Activated naive CD8-positive, alpha-beta T cell (primary cell): ENCODE results near the gene SCRN2.

Experiments used
- H3K27ac Mint-ChIP-seq: one replicate; pipeline ENCODE4 v1.8.0; 2021; ENCODE audit warnings: mixed read lengths
- H3K27me3 Mint-ChIP-seq: one replicate; pipeline ENCODE4 v1.8.0; 2021; ENCODE audit warnings: mixed read lengths
- H3K36me3 Mint-ChIP-seq: one replicate; pipeline ENCODE4 v1.8.0; 2021; ENCODE audit warnings: mixed read lengths
- H3K4me1 Mint-ChIP-seq: one replicate; pipeline ENCODE4 v1.8.0; 2021; ENCODE audit warnings: low read depth, mixed read lengths
- H3K4me3 Mint-ChIP-seq: one replicate; pipeline ENCODE4 v1.8.0; 2021; ENCODE audit warnings: mild to moderate bottlenecking, mixed read lengths
- H3K9me3 Mint-ChIP-seq: one replicate; pipeline ENCODE4 v1.8.0; 2021; ENCODE audit warnings: low read depth, mixed read lengths

The SCRN2 gene

DNA sequence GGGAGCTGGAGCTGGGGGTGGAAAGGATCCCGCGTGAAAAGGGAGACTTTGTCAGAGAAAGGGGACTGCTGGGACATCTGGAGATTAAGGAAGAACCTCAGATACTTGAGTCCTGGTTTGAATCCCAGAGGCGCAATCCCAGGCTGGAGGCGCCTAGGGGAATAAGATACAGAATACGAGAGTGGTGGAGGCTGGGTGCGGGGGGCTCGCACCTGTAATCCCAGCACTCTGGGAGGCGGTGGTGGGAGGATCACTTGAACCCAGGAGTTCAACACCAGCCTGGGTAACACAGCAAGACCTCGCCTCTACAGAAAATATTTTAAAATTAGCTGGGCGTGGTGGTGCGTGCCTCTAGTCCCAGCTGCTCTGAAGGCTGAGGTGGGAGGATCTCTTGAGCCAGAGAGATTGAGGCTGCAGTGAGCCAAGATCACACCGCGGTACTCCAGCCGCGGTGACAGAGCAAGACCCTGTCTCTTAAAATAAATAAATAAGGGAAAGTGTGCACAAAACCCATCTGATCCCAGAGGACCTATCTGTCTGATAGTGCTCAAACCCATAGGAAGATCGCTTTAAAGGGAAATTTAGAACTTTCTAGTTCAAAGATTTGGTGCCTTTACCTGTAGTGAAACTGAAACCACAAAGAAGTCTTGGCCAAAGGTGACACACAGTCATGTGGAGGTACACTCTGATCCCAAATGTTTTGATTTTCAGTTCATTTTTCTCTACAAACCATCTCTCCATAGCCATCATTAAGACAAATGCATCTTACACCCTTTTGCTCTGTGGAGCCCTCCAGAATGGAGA is 617 bp upstream of the SCRN2 start:
- Mint-ChIP-seq H3K27me3 (peaks cover 10% of the 10 kb centered on the region), H3K36me3 (no peaks in the 10 kb centered on the region), H3K27ac (peak overlapping the region; percentile 70), H3K4me3 (peak overlapping the region; percentile 94), H3K9me3 (no peaks in the 10 kb centered on the region), H3K4me1 (peaks cover 25% of the 10 kb centered on the region)

DNA sequence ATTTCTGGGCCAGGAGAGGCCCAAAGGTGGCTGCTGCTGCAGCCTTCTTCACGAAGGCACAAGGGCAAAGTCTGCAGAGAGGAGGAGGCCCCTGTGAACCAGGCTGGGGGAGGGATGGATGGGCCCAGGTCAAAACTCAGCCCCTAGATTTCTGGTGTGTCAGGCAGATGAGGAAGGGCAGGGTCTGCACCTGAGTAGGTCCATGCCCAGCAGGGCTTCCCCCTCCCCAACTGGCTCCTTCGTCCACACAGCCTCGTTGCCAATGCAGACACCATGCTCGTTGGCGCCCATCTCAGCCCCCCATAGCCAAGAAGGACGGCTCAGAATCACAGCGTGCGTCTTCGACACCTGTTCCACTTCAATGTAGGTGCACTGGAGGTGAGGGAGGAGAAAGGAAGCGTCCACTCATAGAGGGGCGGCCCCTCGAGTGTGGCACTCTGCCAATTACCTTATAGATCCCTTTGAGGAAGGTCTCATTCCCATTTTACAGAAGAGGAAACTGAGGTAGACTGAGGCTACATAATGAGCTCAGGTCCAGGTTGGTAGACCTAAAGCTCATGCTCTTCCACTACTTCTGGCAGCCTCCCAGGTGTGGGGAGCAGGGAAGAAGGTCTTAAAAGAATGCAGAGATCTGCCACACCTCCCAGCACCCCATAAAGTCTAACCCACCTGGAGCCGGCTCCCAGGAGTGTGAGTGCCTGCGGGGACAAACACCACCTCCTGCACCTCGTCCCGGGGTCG is 902 bp downstream of the SCRN2 start:
- H3K27me3 Mint-ChIP-seq, result peaks cover under 1% of the 10 kb centered on the region

DNA sequence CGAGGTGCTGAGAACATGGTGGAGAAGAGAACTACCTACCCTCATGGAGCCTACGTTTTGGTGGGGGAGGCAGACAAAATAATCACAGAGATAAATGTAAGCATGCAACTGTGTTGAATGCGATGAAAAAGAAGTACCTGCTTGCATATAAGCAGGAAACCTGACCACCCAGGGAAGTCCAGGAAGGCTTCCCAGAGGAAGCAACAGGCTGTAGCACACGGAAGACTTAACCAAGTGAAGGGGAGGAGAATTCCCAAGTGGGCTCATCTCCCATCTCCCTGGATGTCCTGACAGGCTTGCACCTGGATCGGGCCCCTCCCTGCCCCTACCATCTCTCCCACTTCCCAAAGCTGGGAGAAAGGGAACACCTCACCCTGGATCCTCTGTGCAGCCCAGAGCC is 2.0 kb downstream of the SCRN2 start:
- Mint-ChIP-seq H3K9me3 (no peaks in the 10 kb centered on the region), H3K36me3 (no peaks in the 10 kb centered on the region), H3K4me3 (peak overlapping the region; percentile 20), H3K4me1 (peaks cover 42% of the 10 kb centered on the region), H3K27ac (no peak overlapping the region), H3K27me3 (no peaks in the 10 kb centered on the region)

More for the DNA sequence above, 902 bp downstream of the SCRN2 start:
- no peaks in the 10 kb centered on the region for H3K9me3 Mint-ChIP-seq
- peaks cover 31% of the 10 kb centered on the region for H3K4me1 Mint-ChIP-seq
- H3K4me3 Mint-ChIP-seq, result peak overlapping the region; percentile 94
- no peaks in the 10 kb centered on the region for H3K36me3 Mint-ChIP-seq
- H3K27ac Mint-ChIP-seq, result peak overlapping the region; percentile 70

DNA sequence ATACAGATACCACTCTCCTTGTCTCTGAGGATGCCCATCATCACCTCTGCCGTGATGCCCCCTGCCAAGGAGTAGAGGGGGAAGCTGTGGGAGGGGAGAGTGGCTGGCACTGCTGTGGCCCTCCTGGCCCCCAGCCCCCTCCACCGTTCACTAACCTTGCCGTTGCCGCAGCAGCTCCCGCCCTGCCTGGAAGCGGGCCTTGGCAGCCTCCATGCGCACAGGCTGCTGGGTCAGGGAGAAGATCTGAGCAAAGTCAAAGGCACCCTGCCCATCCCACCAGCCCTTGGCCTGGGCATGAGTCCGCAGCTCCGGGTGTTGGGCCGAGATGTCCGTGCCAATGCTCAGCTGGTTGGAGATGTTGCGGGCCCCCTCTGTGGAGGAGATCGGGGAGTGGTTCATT is 2.4 kb downstream of the SCRN2 start:
- peak overlapping the region; percentile 20 for H3K4me3 Mint-ChIP-seq
- H3K27me3 Mint-ChIP-seq, result no peaks in the 10 kb centered on the region
- no peaks in the 10 kb centered on the region for H3K36me3 Mint-ChIP-seq
- no peak overlapping the region for H3K27ac Mint-ChIP-seq
- peaks cover 46% of the 10 kb centered on the region for H3K4me1 Mint-ChIP-seq
- H3K9me3 Mint-ChIP-seq, result no peaks in the 10 kb centered on the region

GRCh38 chr17:47837401-47838039 is 3.6 kb downstream of the SCRN2 start:
- Mint-ChIP-seq H3K4me3 (no peak overlapping the region), H3K4me1 (peaks cover 42% of the 10 kb centered on the region), H3K27me3 (no peaks in the 10 kb centered on the region), H3K36me3 (no peaks in the 10 kb centered on the region), H3K9me3 (no peaks in the 10 kb centered on the region), H3K27ac (no peak overlapping the region)

GRCh38 chr17:47836601-47837000 is 4.5 kb downstream of the SCRN2 start:
- no peaks in the 10 kb centered on the region for H3K27me3 Mint-ChIP-seq
- no peak overlapping the region for H3K27ac Mint-ChIP-seq
- H3K36me3 Mint-ChIP-seq, result no peaks in the 10 kb centered on the region
- no peaks in the 10 kb centered on the region for H3K9me3 Mint-ChIP-seq
- H3K4me1 Mint-ChIP-seq, result peaks cover 41% of the 10 kb centered on the region
- no peak overlapping the region for H3K4me3 Mint-ChIP-seq

DNA sequence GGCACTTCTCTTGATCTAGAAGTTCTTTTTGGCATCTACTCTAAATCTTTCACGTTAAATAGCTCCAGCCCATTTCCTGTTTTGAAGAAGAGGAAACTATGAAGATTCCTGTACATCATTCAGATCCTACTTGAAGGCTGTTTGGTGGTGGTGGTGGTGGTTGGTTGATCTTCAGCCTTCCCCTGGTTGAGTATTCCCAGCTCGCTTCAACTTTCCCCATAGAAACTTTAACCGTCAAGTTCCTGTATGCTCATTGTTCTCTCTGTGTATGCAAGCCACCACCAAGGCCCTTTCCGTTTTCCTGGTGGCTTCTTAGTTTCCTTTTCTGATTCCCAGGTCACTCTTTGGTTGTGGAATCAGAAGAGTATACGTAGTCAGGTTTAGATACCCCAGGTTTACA is 6.3 kb downstream of the SCRN2 start:
- peaks cover 44% of the 10 kb centered on the region for H3K4me1 Mint-ChIP-seq
- H3K4me3 Mint-ChIP-seq, result no peak overlapping the region
- no peaks in the 10 kb centered on the region for H3K36me3 Mint-ChIP-seq
- H3K27ac Mint-ChIP-seq, result peak overlapping the region; percentile 72
- no peaks in the 10 kb centered on the region for H3K9me3 Mint-ChIP-seq
- no peaks in the 10 kb centered on the region for H3K27me3 Mint-ChIP-seq

- Mint-ChIP-seq H3K9me3 (no peaks in the 10 kb centered on the region), H3K36me3 (no peaks in the 10 kb centered on the region), H3K4me3 (peak overlapping the region; percentile 99), H3K4me1 (peaks cover 48% of the 10 kb centered on the region), H3K27ac (peak overlapping the region; percentile 97), H3K27me3 (no peaks in the 10 kb centered on the region)
Measured at GRCh38 chr17:47831934-47832327, 9.1 kb downstream of the SCRN2 start.

DNA sequence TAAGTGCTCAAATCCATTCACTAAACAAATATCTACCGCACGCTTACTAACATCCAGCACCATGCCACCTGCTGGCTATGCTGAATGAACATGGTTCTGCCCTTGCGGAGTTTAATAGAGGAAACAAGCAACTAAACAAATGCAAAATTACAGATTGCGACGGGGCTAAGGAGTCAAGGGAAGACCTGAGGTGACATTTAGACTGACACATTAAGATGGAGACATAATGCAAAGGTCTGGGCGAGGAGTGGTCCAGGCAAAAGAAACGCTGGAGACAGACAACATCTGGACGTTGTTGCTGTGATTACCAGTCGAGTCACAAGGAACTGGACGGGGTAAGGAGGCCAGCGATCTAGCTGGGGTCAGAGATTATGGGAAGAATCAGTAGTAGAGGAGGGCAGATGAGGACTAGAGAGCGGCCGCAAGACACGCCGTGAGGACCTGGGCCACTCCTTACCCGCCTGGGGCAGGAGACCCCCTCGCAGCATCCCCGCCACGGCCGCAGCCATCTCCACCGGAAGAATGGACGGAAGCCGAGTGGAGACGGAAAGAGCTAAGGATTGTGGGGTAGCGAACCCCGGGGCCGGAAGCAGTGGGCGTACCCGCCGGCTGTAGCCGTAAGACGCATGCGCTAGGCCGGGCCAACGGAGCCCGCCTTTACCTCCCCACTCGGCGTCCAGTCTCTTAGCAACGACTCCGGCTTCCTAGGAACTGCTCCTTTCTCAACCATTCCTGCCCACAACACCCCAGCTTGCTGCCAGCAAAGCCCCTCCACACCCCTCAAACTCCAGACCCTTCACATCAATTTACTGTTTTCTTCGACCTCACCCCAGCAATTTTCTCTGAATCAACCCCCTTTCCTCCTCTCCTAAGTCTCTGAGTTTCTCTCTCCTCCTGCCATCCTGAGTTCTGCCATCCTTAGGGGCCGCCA is 9.8 kb downstream of the SCRN2 start, which contains the start of the genes LRRC46 and MRPL10:
Gene LRRC46, plus strand, starts transcription at position 668 of the 931 bp plus-strand sequence. CDS start 320 bp downstream, outside the sequence.
Gene MRPL10, minus strand, starts transcription at position 539 of the 931 bp plus-strand sequence. Its CDS starts 30 bp downstream, at position 509.
- H3K27me3 Mint-ChIP-seq, result no peaks in the 10 kb centered on the region

GRCh38 chr17:47830396-47831002 is 10.6 kb downstream of the SCRN2 start:
- H3K27ac Mint-ChIP-seq, result peak overlapping the region; percentile 97
- H3K9me3 Mint-ChIP-seq, result no peaks in the 10 kb centered on the region
- peak overlapping the region; percentile 99 for H3K4me3 Mint-ChIP-seq
- H3K4me1 Mint-ChIP-seq, result peaks cover 44% of the 10 kb centered on the region
- no peaks in the 10 kb centered on the region for H3K27me3 Mint-ChIP-seq
- peaks cover under 1% of the 10 kb centered on the region for H3K36me3 Mint-ChIP-seq

More for the DNA sequence above, 9.8 kb downstream of the SCRN2 start, which contains the start of the genes LRRC46 and MRPL10:
- Mint-ChIP-seq H3K9me3 (no peaks in the 10 kb centered on the region), H3K4me1 (peaks cover 48% of the 10 kb centered on the region), H3K36me3 (no peaks in the 10 kb centered on the region), H3K4me3 (peak within 1 kb of the TSS; percentile 99), H3K27ac (peak within 1 kb of the TSS; percentile 97)

- peak overlapping the region; percentile 99 for H3K4me3 Mint-ChIP-seq
- H3K4me1 Mint-ChIP-seq, result peaks cover 38% of the 10 kb centered on the region
- no peaks in the 10 kb centered on the region for H3K27me3 Mint-ChIP-seq
Measured at GRCh38 chr17:47829870-47830269, 11.2 kb downstream of the SCRN2 start.

DNA sequence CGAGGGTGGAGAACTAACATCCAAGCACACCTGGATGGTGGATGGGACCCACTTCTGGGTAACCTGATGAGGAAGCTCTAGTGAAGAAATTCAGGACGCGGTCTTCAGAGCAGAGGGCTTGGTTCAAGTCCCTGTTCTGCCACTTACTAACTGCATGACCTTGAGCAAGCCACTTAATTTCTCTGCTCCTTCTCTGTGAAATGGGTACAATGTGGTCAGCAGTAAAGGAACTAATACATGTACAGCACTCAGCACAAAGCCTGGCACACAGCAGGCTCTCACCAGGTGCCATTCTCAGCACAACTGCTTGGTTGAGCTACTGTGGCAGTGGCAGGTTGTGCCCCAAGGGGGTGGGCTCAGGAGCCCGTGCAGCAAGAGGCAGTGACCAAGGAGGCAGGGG is 17.6 kb downstream of the SCRN2 start:
- peaks cover 21% of the 10 kb centered on the region for H3K4me1 Mint-ChIP-seq
- H3K36me3 Mint-ChIP-seq, result peaks cover 2% of the 10 kb centered on the region
- no peak overlapping the region for H3K4me3 Mint-ChIP-seq
- H3K27ac Mint-ChIP-seq, result no peak overlapping the region
- no peaks in the 10 kb centered on the region for H3K9me3 Mint-ChIP-seq
- H3K27me3 Mint-ChIP-seq, result no peaks in the 10 kb centered on the region

More at GRCh38 chr17:47829870-47830269, 11.2 kb downstream of the SCRN2 start:
- Mint-ChIP-seq H3K27ac (peak overlapping the region; percentile 58), H3K9me3 (no peaks in the 10 kb centered on the region), H3K36me3 (peaks cover 2% of the 10 kb centered on the region)

GRCh38 chr17:47822785-47823184 is 18.3 kb downstream of the SCRN2 start:
- Mint-ChIP-seq H3K27me3 (no peaks in the 10 kb centered on the region), H3K27ac (no peak overlapping the region), H3K4me3 (peak overlapping the region; percentile 94)

More at GRCh38 chr17:47822785-47823184, 18.3 kb downstream of the SCRN2 start:
- peaks cover 21% of the 10 kb centered on the region for H3K4me1 Mint-ChIP-seq
- H3K36me3 Mint-ChIP-seq, result peaks cover 3% of the 10 kb centered on the region
- no peaks in the 10 kb centered on the region for H3K9me3 Mint-ChIP-seq
